ENCODE data around the gene CTSS.
"Not testable (repeated sequence)": the region's sequence is repeated elsewhere in the genome, so short reads cannot be mapped to it uniquely, and the experiment has no call there.

Gene CTSS

DNA sequence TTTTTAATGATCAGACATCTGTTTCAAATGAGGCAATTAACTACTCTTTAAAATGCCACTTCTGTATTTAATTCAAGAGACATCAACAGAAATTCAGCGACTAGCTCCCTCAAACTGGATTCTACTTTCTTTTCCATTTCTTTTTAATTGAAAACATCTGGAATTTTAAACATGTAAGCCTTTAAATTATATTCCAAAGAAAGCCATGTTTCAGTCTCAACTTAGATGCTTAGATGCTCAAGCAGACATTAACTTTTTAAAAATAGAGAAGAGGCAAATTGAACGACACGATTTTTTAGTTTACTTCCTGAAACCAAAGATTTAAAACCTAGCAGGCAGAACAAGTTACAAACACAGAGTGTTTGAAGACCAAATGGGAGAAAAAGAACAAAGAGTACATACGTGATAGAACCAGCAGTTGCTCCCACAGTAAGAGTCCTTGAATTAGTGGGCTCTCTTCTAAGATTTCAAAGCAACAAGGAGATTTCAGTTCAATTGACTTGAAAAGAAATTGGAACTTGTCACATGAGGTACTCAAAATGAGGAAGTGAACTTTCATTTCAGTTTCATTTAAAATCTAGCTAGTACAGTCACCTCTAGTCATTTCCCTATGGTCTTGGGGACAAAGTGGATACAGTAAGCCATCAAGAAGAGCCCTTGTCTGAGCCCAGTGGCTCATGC, at the start of gene CTSS:
TSS of gene CTSS (minus strand) at position 483 of the 681 bp plus-strand sequence. CDS start 1,015 bp downstream, outside the sequence.
- no peak for DNase-seq (ENCODE audit: insufficient read length, low spot score)
- no peak for TF ChIP-seq POLR2A (IDR thresholded peaks at IDR 0.05; ENCODE audit: low read depth, low read length)
- FAIRE-seq = peak; percentile 86

GRCh38 chr1:150813028-150813707, 47.6 kb upstream of the CTSS start:
- DNase-seq (ENCODE audit: insufficient read length, low spot score) = peak; percentile 40
- no peak for TF ChIP-seq POLR2A (IDR thresholded peaks at IDR 0.05; ENCODE audit: low read depth, low read length)
- FAIRE-seq = peak; percentile 61

DNA sequence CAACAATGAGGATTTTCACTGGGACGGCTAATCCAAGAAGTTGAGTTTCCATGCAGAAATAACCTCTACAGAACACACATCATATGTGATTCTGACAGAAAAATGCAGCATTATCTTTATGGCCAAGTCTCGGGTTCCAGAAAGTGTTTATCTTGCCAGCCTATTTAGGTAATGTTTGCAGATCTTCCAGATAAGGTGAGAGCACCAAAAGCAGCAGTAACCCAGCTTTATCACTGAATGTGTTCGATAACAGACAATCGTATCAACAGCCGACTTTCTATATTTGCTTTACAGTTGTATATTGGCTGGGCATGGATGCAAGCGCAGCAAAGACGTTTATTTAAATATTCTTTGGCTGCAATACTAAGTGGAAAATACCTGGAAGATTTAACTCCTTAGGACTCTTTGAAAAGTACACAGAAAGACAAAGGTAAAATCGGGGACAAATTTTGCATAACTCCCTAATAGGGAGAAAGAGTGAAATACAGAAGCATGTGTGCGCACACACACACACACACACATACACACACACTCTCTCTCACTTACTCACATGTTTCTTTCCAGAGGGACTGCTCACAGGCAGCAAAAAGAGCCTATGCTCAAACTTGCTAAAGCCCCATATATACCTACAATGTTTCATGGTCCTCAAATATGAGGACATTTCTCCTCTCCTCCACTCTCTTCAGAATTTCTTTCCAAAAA, 45.5 kb upstream of the CTSS start:
- no peak for TF ChIP-seq POLR2A (IDR thresholded peaks at IDR 0.05; ENCODE audit: low read depth, low read length)
- DNase-seq (ENCODE audit: insufficient read length, low spot score) (no peak), FAIRE-seq (no peak)

DNA sequence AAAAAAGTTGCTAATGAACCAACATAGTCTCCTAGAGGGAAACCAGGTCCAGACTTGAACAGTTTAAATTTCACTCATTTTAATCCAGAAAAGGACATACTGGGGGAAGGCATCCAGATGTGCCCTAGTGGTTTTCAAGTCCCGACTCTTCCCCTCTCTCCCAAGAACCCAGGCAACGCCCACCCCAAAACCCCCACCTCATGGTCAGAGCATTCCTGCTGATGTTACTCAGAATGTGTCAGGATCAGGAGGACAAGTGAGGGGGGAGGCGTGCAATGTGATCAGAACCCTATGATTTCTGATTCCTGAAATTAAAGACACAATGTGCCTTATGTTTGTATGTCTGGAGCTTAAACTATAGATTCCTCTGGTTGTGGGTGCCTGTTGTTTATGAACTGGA, 44.1 kb upstream of the CTSS start:
- no peak for FAIRE-seq
- DNase-seq (ENCODE audit: insufficient read length, low spot score) = peak; percentile 14
- TF ChIP-seq POLR2A (IDR thresholded peaks at IDR 0.05; ENCODE audit: low read depth, low read length) = no peak

GRCh38 chr1:150808846-150809245, 43.3 kb upstream of the CTSS start:
- DNase-seq (ENCODE audit: insufficient read length, low spot score) (no peak), FAIRE-seq (no peak)
- no peak for TF ChIP-seq POLR2A (IDR thresholded peaks at IDR 0.05; ENCODE audit: low read depth, low read length)

DNA sequence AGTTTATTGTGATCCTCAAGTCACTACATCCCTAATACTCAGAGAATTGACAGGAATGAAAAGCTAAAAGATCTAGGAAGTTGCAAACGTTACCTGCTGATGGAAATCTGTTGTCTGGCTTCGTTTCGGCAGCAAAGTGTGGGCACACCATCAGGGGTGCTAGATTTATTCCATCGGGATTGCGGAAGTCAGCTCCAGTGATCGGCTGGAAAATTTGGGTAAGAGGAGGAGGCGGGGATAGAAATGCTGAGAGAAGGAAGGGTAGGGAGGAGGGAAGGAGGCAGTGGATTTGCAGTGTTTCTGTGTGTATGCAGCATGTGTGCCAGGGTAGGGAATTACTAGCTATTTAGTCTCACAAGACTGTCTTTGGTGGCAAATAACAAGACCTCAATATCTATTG, 42.5 kb upstream of the CTSS start, which contains the start of gene CTSK:
TSS of gene CTSK (minus strand) at position 140 of the 400 bp plus-strand sequence. CDS start 1,455 bp downstream, outside the sequence.
- DNase-seq (ENCODE audit: insufficient read length, low spot score) = no peak
- no peak for TF ChIP-seq POLR2A (IDR thresholded peaks at IDR 0.05; ENCODE audit: low read depth, low read length)

DNA sequence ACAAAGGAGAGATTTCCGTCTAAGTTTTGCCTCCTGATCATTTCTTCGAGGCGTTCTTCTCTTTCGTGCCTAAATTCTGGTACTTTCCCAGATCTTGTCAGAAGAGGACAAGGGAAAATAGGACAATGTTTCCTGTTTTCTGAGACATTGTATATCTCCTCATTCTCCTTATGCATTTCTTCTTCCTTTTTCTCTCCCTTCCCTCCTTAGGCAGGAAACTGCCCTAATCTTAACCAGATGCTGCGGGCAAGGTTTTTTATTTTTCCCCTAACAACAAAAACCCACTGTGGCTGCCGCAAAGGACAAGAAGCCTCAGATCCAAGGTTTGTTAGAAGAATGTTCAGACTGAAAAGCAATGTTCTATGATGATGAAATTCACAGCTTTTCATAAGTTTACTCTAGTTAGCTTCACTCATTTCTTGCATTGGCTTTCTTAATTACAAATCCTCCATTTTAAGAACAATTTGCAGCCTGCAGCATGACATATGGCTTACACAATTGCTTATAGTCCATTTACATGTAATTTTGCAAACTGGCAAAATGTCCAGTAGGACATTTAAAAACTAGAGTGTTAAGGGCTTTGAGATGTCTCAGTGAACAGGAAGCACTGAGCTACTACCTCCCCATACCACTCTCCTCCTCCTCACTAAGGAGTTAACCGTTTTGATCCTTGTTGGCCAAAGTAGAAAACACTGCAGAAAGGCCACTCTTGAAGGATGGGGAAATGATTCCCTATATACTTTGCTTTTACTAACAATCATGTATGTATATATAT, 41.9 kb upstream of the CTSS start:
- DNase-seq (ENCODE audit: insufficient read length, low spot score) (no peak), FAIRE-seq (no peak)
- TF ChIP-seq POLR2A (IDR thresholded peaks at IDR 0.05; ENCODE audit: low read depth, low read length) = no peak

More for the DNA sequence above, 42.5 kb upstream of the CTSS start, which contains the start of gene CTSK:
- FAIRE-seq = no peak

DNA sequence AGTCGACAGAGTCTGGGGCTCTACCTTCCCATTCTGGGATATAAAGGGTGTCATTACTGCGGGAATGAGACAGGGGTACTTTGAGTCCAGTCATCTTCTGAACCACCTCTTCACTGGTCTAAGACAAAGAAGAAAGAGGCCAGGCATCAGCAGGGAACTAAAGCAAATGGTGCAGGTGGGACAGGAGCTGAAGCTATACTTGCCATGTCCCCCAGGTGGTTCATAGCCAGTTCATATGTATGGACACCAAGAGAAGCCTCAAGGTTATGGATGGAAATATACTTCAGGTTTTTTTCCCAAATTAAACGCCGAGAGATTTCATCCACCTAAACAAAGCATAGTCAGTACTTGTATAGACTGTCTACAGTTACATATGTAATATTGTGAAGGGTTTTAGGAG, 40.3 kb upstream of the CTSS start:
- no peak for FAIRE-seq
- DNase-seq (ENCODE audit: insufficient read length, low spot score) = no peak
- TF ChIP-seq POLR2A (IDR thresholded peaks at IDR 0.05; ENCODE audit: low read depth, low read length) = no peak

DNA sequence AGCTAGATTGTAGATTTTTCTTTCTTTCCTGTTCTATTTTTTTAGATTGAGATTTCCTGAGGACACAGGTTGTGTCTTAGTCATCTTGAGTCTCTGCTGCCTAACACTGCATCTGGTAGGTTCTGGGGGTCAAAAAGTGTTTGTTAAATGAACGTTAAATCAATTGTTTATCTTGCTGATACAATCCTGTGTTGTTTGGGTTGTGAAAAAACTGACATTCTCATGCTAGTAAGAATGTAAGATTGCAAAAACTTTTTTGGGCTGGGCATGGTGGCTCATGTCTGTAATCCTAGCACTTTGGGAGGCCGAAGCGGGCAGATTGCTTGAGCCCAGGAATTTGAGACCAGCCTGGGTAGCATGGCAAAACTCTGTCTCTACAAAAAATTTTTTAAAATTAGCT, 39.1 kb upstream of the CTSS start:
- no peak for TF ChIP-seq POLR2A (IDR thresholded peaks at IDR 0.05; ENCODE audit: low read depth, low read length)
- FAIRE-seq (no peak), DNase-seq (ENCODE audit: insufficient read length, low spot score) (no peak)

DNA sequence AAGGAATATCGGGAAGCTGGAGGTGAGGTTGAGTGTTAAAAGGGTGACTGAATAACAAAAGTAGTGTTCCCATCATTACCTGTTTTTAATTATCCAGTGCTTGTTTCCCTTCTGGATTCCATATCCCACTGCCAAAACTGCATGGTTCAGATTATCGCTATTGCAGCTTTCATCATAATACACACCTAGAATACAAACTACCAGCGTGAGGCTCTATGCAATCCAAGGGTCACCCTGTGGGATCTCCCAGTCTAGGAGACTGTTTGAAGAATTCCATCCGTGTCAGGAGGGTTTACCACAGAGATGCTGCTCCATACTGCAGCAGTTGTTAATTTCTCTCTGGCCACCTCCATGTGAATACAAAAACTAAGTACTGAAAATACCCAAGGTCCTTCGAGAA, 33.5 kb upstream of the CTSS start:
- TF ChIP-seq POLR2A (IDR thresholded peaks at IDR 0.05; ENCODE audit: low read depth, low read length) = no peak
- FAIRE-seq = no peak
- no peak for DNase-seq (ENCODE audit: insufficient read length, low spot score)

DNA sequence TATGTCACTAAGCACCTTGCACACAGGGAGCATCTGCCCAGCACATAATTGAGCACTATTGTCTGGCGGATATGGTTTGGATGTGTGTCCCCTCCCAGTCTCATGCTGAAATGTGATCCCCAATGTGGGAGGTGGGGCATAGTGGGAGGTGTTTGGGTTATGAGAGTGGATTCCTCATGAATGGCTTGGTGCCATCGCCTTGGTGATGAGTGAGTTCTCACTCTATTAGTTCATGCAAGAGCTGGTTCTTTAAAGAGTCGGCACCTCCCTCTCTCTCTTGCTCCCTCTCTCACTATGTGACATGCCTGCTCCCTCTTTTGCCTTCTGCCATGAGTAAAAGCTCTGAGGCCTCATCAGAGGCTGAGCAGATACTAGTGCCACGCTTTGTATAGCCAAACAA, 32.9 kb upstream of the CTSS start:
- no peak for TF ChIP-seq POLR2A (IDR thresholded peaks at IDR 0.05; ENCODE audit: low read depth, low read length)
- DNase-seq (ENCODE audit: insufficient read length, low spot score) = no peak
- FAIRE-seq = no peak

DNA sequence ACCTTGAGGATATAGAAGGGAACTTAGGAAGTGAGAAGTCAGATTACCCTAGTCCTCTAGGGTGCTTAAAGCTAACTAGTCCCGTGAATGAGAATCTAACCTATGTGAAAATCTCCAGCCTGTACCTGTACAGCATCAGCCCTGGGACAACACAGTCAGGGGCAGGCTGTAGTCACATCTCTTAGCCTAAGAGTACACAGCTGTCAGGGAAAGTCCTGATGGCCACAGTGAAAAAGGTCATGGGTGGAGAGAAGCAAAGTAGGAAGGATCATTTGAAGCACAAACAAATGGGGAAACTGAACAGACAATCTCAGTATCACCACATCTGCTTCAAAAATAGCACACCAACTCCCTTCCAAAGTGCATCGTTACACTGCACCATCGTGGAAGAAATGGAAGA, 30.8 kb upstream of the CTSS start:
- DNase-seq (ENCODE audit: insufficient read length, low spot score) (no peak), FAIRE-seq (no peak)
- TF ChIP-seq POLR2A (IDR thresholded peaks at IDR 0.05; ENCODE audit: low read depth, low read length) = no peak

DNA sequence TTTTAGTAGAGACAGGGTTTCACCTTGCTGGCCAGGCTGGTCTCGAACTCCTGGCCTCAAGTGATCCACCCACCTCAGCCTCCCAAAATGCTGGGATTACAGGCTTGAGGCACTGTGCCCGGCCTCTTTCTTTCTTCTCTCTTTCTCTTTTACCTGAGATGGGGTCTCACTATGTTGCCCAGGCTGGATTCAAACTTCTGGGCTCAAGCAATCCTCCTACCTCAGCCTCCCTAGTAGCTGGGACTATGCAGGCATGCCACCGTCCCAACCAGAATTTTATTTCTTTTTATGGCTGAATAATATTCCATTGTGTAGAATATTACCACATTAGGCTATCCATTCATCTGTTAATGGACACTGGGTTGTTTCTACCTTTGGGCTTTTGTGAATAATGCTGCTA, 28.2 kb upstream of the CTSS start:
- not testable (repeated sequence) for DNase-seq (ENCODE audit: insufficient read length, low spot score); FAIRE-seq

DNA sequence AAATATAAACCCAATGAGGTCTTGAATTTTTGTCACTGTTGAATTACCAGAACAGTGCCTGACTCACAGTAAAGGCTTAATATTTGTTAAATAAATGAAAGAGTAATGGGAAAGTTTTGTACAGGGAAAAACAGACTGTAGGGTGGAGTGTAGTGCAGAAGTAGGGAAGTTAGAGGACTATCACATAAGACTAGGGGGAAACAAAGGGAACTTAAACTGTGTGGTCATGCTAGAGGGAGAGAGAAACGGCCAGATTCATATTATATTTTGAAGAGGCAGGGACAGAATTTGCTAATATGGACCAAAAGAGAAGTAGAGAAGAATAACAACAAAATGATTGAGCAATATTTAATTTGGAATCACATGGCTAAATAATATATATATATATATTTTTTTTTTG, 27.6 kb upstream of the CTSS start:
- FAIRE-seq (no peak), DNase-seq (ENCODE audit: insufficient read length, low spot score) (no peak)
- no peak for TF ChIP-seq POLR2A (IDR thresholded peaks at IDR 0.05; ENCODE audit: low read depth, low read length)

Data from H54 (cell line).